HepG2 (cell line): ENCODE measurements around the gene CENPC. TPM values are rescaled to one million over a fixed set of nuclear protein-coding genes. Genes with fewer than 3 reads are reported as not detected.

Experiments
- ATAC-seq: fragments of 200-7000 bp; cut with Tn5 transposase; 3 replicates; pipeline ENCODE4 v1.9.1; 2020; ENCODE audit warnings: mild to moderate bottlenecking, moderate library complexity
- BruUV-seq: library from RNA; stranded (reverse); fragments of 400-500 nt; replicated peaks from 2 replicates; lab custom pipeline; 2021; lab: Mats Ljungman, UMichigan
- CTCF ChIA-PET: fragments of 300-600 bp; formaldehyde crosslinking; extraction: SDS; loops from one replicate; lab custom pipeline; 2021; ENCODE audit warnings: low total read pairs, inconsistent platforms, low intra/inter-chr PET ratio; lab: Yijun Ruan, JAX
- POLR2A ChIA-PET: fragments of 350-600 bp; sonication (Branson Sonifier 250); formaldehyde crosslinking; loops from one replicate; lab custom pipeline; 2020; ENCODE audit warnings: antibody characterized with exemption, inconsistent platforms; lab: Yijun Ruan, JAX
- DNase-seq: peaks from one replicate; pipeline ENCODE4 v3.0.0-alpha.2; 2015; ENCODE audit warnings: low spot score
- FAIRE-seq: peaks from 3 replicates; lab custom pipeline; 2011; peaks lifted over from hg19 to GRCh38; lab: Jason Lieb, UNC
- H2AFZ ChIP-seq: one replicate; pipeline ENCODE4 v1.6.1; 2011; ENCODE audit warnings: low read length, inconsistent platforms
- H3K27ac ChIP-seq: fragments of 300-600 bp; 3 replicates; pipeline ENCODE4 v1.8.0; 2011; ENCODE audit warnings: mixed run types, mild to moderate bottlenecking, mixed read lengths, low read length, inconsistent platforms; ENCODE audit not compliant: insufficient read depth; ENCODE audit errors: extremely low read length
- H3K27me3 ChIP-seq, 2 experiments: fragments of 200-600 bp in 1 of 2; 2 replicates in 1 of 2; 3 replicates in 1 of 2; pipeline versions ENCODE4 v1.6.0 to v1.8.0; 2011; ENCODE audit warnings: low read length in 2 of 2, mild to moderate bottlenecking in 2 of 2, moderate library complexity in 2 of 2, inconsistent platforms in 1 of 2; ENCODE audit not compliant: insufficient read depth in 2 of 2, control insufficient read depth in 1 of 2
- H3K36me3 ChIP-seq, 2 experiments: fragments of 200-600 bp in 1 of 2; replicated peaks in 1 of 2; 2 replicates in 1 of 2; 3 replicates in 1 of 2; pipeline versions ENCODE4 v1.5.1 to v1.8.0; 2011; ENCODE audit warnings: low read length in 2 of 2, inconsistent platforms in 1 of 2; ENCODE audit not compliant: insufficient read depth in 2 of 2, control insufficient read depth in 1 of 2
- H3K4me1 ChIP-seq: 2 replicates; pipeline ENCODE4 v1.5.1; 2012; ENCODE audit warnings: low read length, inconsistent platforms; ENCODE audit not compliant: insufficient read depth
- H3K4me2 ChIP-seq: 2 replicates; pipeline ENCODE4 v1.6.0; 2011; ENCODE audit warnings: low read depth, low read length, inconsistent platforms
- H3K4me3 ChIP-seq, 3 experiments: fragments of 200-600 bp in 1 of 3; sonication (generic), shearing (Covaris generic) in 1 of 3; replicated peaks in 1 of 3; 2 replicates each; pipeline ENCODE4 v1.5.1; 2011 to 2016; ENCODE audit warnings: low read length in 3 of 3, inconsistent platforms in 2 of 3, low read depth in 2 of 3, mild to moderate bottlenecking in 2 of 3, control low read depth in 1 of 3, mixed read lengths in 1 of 3; ENCODE audit not compliant: insufficient read depth in 1 of 3
- H3K79me2 ChIP-seq: one replicate; pipeline ENCODE4 v1.6.1; 2011; ENCODE audit warnings: low read length, inconsistent platforms; ENCODE audit not compliant: insufficient read depth
- H3K9ac ChIP-seq: 2 replicates; pipeline ENCODE4 v1.6.0; 2011; ENCODE audit warnings: mild to moderate bottlenecking, low read depth, low read length, inconsistent platforms; ENCODE audit not compliant: insufficient read depth
- H3K9me3 ChIP-seq: 2 replicates; pipeline ENCODE4 v1.5.1; 2012; ENCODE audit warnings: mild to moderate bottlenecking, low read length
- H4K20me1 ChIP-seq: 2 replicates; pipeline ENCODE4 v1.6.0; 2011; ENCODE audit warnings: inconsistent platforms, mild to moderate bottlenecking, low read length, moderate library complexity; ENCODE audit not compliant: insufficient read depth
- ARNT ChIP-seq: fragments of 450-650 bp; IDR thresholded peaks from 2 replicates; pipeline ENCODE4 v1.6.1; 2017
- FLYWCH1 ChIP-seq: sonication (generic); formaldehyde crosslinking; IDR thresholded peaks from 2 replicates; pipeline ENCODE4 v1.8.1; 2023; ENCODE audit warnings: mild to moderate bottlenecking, missing genetic modification reagents
- HOXA7 ChIP-seq: sonication (generic); formaldehyde crosslinking; IDR thresholded peaks from 2 replicates; pipeline ENCODE4 v1.8.1; 2022; ENCODE audit warnings: mild to moderate bottlenecking, missing genetic modification reagents, moderate library complexity
- IRF9 ChIP-seq: sonication (generic); formaldehyde crosslinking; IDR thresholded peaks from 2 replicates; pipeline ENCODE4 v1.8.0; 2022; ENCODE audit warnings: missing genetic modification reagents, mild to moderate bottlenecking, borderline replicate concordance
- MTA3 ChIP-seq: sonication (generic); formaldehyde crosslinking; IDR thresholded peaks from 2 replicates; pipeline ENCODE4 v1.4.0; 2020; ENCODE audit warnings: missing genetic modification reagents
- SRSF4 ChIP-seq: fragments of 200-400 bp; formaldehyde crosslinking; IDR thresholded peaks from one replicate; pipeline ENCODE4 v1.6.1; 2018; ENCODE audit warnings: mild to moderate bottlenecking, low read depth, low read length, moderate library complexity; ENCODE audit not compliant: poor library complexity, severe bottlenecking
- SRY ChIP-seq: sonication (generic); formaldehyde crosslinking; IDR thresholded peaks from 2 replicates; pipeline ENCODE4 v1.8.0; 2022; ENCODE audit warnings: mild to moderate bottlenecking, missing genetic modification reagents
- ZNF260 ChIP-seq: sonication (generic); formaldehyde crosslinking; IDR thresholded peaks from 2 replicates; pipeline ENCODE4 v1.4.0; 2020; ENCODE audit warnings: missing genetic modification reagents, low read depth, mild to moderate bottlenecking, borderline replicate concordance
- ZNF512 ChIP-seq: sonication (generic); formaldehyde crosslinking; IDR thresholded peaks from 2 replicates; pipeline ENCODE4 v1.4.0; 2020; ENCODE audit warnings: mild to moderate bottlenecking, missing genetic modification reagents
- ZNF513 ChIP-seq: sonication (generic); formaldehyde crosslinking; conservative IDR thresholded peaks from 2 replicates; pipeline ENCODE4 v1.5.0; 2020; ENCODE audit warnings: missing genetic modification reagents
- ZNF747 ChIP-seq: sonication (generic); formaldehyde crosslinking; IDR thresholded peaks from 2 replicates; pipeline ENCODE4 v1.8.1; 2023; ENCODE audit warnings: missing genetic modification reagents, mild to moderate bottlenecking, borderline replicate concordance
- ZNF768 ChIP-seq: sonication (generic); formaldehyde crosslinking; IDR thresholded peaks from 2 replicates; pipeline ENCODE4 v1.4.0; 2020; ENCODE audit warnings: missing genetic modification reagents
- ZNF784 ChIP-seq: sonication (generic); formaldehyde crosslinking; IDR thresholded peaks from 2 replicates; pipeline ENCODE4 v1.5.1; 2020; ENCODE audit warnings: missing genetic modification reagents, mild to moderate bottlenecking, borderline replicate concordance
- ZNF850 ChIP-seq: sonication (generic); formaldehyde crosslinking; conservative IDR thresholded peaks from 2 replicates; pipeline ENCODE4 v1.9.0; 2021; ENCODE audit warnings: mild to moderate bottlenecking, missing genetic modification reagents
- WGBS: methylation state at CpG from one replicate; pipeline ENCODE4 v1.1.6; 2017; ENCODE audit warnings: low lambda C conversion rate; 5-methylcytosine and 5-hydroxymethylcytosine counted together
- in situ Hi-C: cut with HindIII; loops from 2 replicates; pipeline ENCODE4 v1.10.0; 2017; ENCODE audit warnings: low pct_unique_long_range_greater_than_20kb; ENCODE audit not compliant: extremely low pct_ligation_motif_present
- intact Hi-C: fragments of 100-400 bp; cut with micrococcal nuclease; formaldehyde crosslinking; loops from one replicate; pipeline ENCODE4 v1.10.0; 2022; ENCODE audit not compliant: unreplicated experiment
- polyA plus RNA-seq, 8 experiments: library from polyadenylated mRNA; depleted of rRNA in 3 of 8; stranded (reverse) in 7 of 8; unstranded in 1 of 8; fragments of >200 nt; fragmentation: Illumina TruSeq in 4 of 8; extraction: Trizol in 4 of 8; gene quantifications; 2 replicates each; pipeline versions ENCODE4 v1.2.1 to v1.2.3, GENCODE V29; 2011 to 2016; ENCODE audit warnings: low read depth in 4 of 8, missing spikeins in 1 of 8, mixed read lengths in 1 of 8; ENCODE audit not compliant: insufficient read depth in 1 of 8
- total RNA-seq, 5 experiments: library from RNA; depleted of rRNA; stranded (reverse); fragments of >200 nt; fragmentation: Illumina TruSeq; extraction: Trizol; gene quantifications; 2 replicates each; pipeline ENCODE4 v1.2.3, GENCODE V29; 2016; ENCODE audit warnings: low read depth in 1 of 5

The CENPC gene
- total and polyA plus RNA-seq, 2 of the 13 experiments (the other 11 are each of a cell fraction or from before 2014, with no cell fraction given): 4.7 to 16.4 TPM

GRCh38 chr4:67546004-67546356 lies 677 bp upstream of the CENPC start (continued):
- TF ChIP-seq ZNF784 (no peak), ZNF747 (CRISPR knock-in tag) (no peak), ZNF260 (CRISPR knock-in tag) (no peak), ZNF512 (CRISPR knock-in tag) (no peak), IRF9 (no peak)

- no peak overlapping the region for H2AFZ ChIP-seq
- H3K4me1 ChIP-seq: peaks cover 35% of the 10 kb centered on the region
- peaks cover 34% of the 10 kb centered on the region for H3K79me2 ChIP-seq
- intact Hi-C loops: no loop called here
- no peaks in the 10 kb centered on the region for H4K20me1 ChIP-seq
- H3K9ac ChIP-seq: no peak overlapping the region
- H3K36me3 ChIP-seq: peaks cover 1 to 27% of the 10 kb centered on the region in 2 experiments; a peak in 3 of 5 replicates
- WGBS: 81% methylated on average over 1 of the region's 1 CpG
- H3K9me3 ChIP-seq: no peaks in the 10 kb centered on the region
- CTCF ChIA-PET: no interaction called here
- no peak overlapping the region for H3K27ac ChIP-seq
- no TSS peak for BruUV-seq
- no peaks in the 10 kb centered on the region for H3K27me3 ChIP-seq
- ATAC-seq (no peak), DNase-seq (no peak), FAIRE-seq (no peak)
- no peak overlapping the region for H3K4me2 ChIP-seq
- POLR2A ChIA-PET: no interaction called here
- H3K4me3 ChIP-seq: no peak overlapping the region
- in situ Hi-C loops: loop anchor here (25.0 kb wide), 1 partner anchor 620 kb away; no protein-coding TSS in a partner anchor
- TF ChIP-seq SRSF4 (no peak), SRY (CRISPR knock-in tag) (no peak), ZNF850 (no peak), MTA3 (CRISPR knock-in tag) (no peak), HOXA7 (CRISPR knock-in tag) (no peak), ZNF768 (CRISPR knock-in tag) (no peak), ZNF513 (no peak), FLYWCH1 (CRISPR knock-in tag) (no peak), ARNT (no peak)
- TF ChIP-seq, all 625 proteins: peak for 0
Measured at GRCh38 chr4:67542076-67542475, 3.2 kb downstream of the CENPC start.
